ENCODE measurements around the gene PODXL2. TPM values are rescaled to one million over a fixed set of nuclear protein-coding genes. Genes with fewer than 3 reads are reported as not detected.

The PODXL2 gene
- total and polyA plus RNA-seq, 2 of the 8 experiments (the other 6 are each of a cell fraction or from before 2014, with no cell fraction given) = 27.6 to 31.6 TPM

GRCh38 chr3:127706312-127706711 is 77.3 kb downstream of the PODXL2 start:
- H3K4ac ChIP-seq (replicated peaks; ENCODE audit: insufficient read length, low read depth, low read length) = no peak overlapping the region
- CTCF ChIA-PET (ENCODE audit: partially characterized antibody) = interaction anchor here (0.7 to 3.4 kb wide), 9 partner anchors 10 to 301 kb away, joined by 3 to 35 read pairs (median 4); no protein-coding TSS in a partner anchor
- H3K23ac ChIP-seq (ENCODE audit: insufficient read length) = no peak overlapping the region
- H3K27me3 ChIP-seq (replicated peaks in 1 of 4; ENCODE audit: control insufficient read depth in 3 of 4, extremely low read depth in 1 of 4, insufficient read depth in 3 of 4, low read length in 3 of 4) = no peaks in the 10 kb centered on the region
- H3K79me1 ChIP-seq (ENCODE audit: low read depth, low read length) = no peaks in the 10 kb centered on the region; the same call in 1 of the 2 replicates
- H4K91ac ChIP-seq (replicated peaks; ENCODE audit: insufficient read length, low read length) = no peak overlapping the region
- no peak overlapping the region for H2BK120ac ChIP-seq (replicated peaks; ENCODE audit: low read depth, low read length)
- H3K4me1 ChIP-seq (replicated peaks in 1 of 4; ENCODE audit: control insufficient read depth in 3 of 4, insufficient read depth in 4 of 4, low read length in 3 of 4) = peaks cover 0 to 8% (median 0%) of the 10 kb centered on the region in 4 experiments; a peak in 3 of 7 replicates
- DNase-seq (ENCODE audit: low read depth in 1 of 2, low spot score in 2 of 2) = no peak
- no peak overlapping the region for H3K27ac ChIP-seq (ENCODE audit: low read depth, low read length)
- H2BK12ac ChIP-seq (ENCODE audit: low read depth, low read length) = no peak overlapping the region
- no peaks in the 10 kb centered on the region for H3K23me2 ChIP-seq (ENCODE audit: low read depth, low read length)
- no peak overlapping the region for H3K9ac ChIP-seq (replicated peaks in 1 of 4; ENCODE audit: extremely low read depth in 1 of 4, low read depth in 3 of 4, low read length in 3 of 4)
- H2BK20ac ChIP-seq (ENCODE audit: low read length) = no peak overlapping the region
- no peak overlapping the region for H2BK5ac ChIP-seq (ENCODE audit: low read depth, low read length)
- no peak overlapping the region for H3K4me3 ChIP-seq (ENCODE audit: extremely low read depth in 1 of 4, insufficient read depth in 2 of 4, low read depth in 3 of 4, low read length in 4 of 4)
- POLR2A ChIA-PET (ENCODE audit: partially characterized antibody) = interaction anchor here (0.6 to 1.4 kb wide), 5 partner anchors 9 to 55 kb away, joined by 3 to 4 read pairs (median 3); no protein-coding TSS in a partner anchor
- H3K9me3 ChIP-seq (ENCODE audit: insufficient read depth in 2 of 2, low read depth in 1 of 2, low read length in 1 of 2) = no peaks in the 10 kb centered on the region
- WGBS, 2 experiments (ENCODE audit: extremely low coverage in 1 of 2, insufficient coverage in 1 of 2, insufficient read length in 1 of 2, insufficient replicate concordance in 2 of 2, low coverage in 1 of 2, low lambda C conversion rate in 2 of 2, missing lambda C conversion rate in 1 of 2) = 89% methylated on average over 7 of the region's 7 CpGs; no CpG with 5 or more reads in 1 of the 2 experiments
- no peak overlapping the region for H3K4me2 ChIP-seq (ENCODE audit: insufficient read depth in 1 of 2, low read depth in 2 of 2, low read length in 2 of 2)
- no peak overlapping the region for H4K5ac ChIP-seq (ENCODE audit: insufficient read length, low read depth, low read length)
- H3K36me3 ChIP-seq (ENCODE audit: control insufficient read depth in 2 of 4, insufficient read depth in 4 of 4, low read length in 3 of 4) = no peaks in the 10 kb centered on the region
- no peaks in the 10 kb centered on the region for H3K79me2 ChIP-seq (ENCODE audit: control insufficient read depth in 1 of 2, insufficient read depth in 2 of 2, low read length in 2 of 2)
- no peak overlapping the region for H3K56ac ChIP-seq (replicated peaks; ENCODE audit: insufficient read length, low read depth, low read length)
- no peak overlapping the region for H3K14ac ChIP-seq (ENCODE audit: insufficient read length)
- H4K20me1 ChIP-seq (replicated peaks in 1 of 2; ENCODE audit: control insufficient read depth in 1 of 2, insufficient read depth in 2 of 2, low read length in 2 of 2) = no peaks in the 10 kb centered on the region
- no peak overlapping the region for H2AFZ ChIP-seq (ENCODE audit: low read length)
- no peak overlapping the region for H2AK5ac ChIP-seq (ENCODE audit: low read depth, low read length)
- H2BK15ac ChIP-seq (ENCODE audit: low read length) = no peak overlapping the region
- no peak overlapping the region for H3K18ac ChIP-seq (ENCODE audit: extremely low read depth, low read length)
- FAIRE-seq = no peak
- no peak overlapping the region for H4K8ac ChIP-seq (ENCODE audit: extremely low read depth, insufficient read depth, low read length)
- TF ChIP-seq SUZ12 (IDR thresholded peaks at IDR 0.05; ENCODE audit: low read length) = no peak
- TF ChIP-seq, protein P1, sequence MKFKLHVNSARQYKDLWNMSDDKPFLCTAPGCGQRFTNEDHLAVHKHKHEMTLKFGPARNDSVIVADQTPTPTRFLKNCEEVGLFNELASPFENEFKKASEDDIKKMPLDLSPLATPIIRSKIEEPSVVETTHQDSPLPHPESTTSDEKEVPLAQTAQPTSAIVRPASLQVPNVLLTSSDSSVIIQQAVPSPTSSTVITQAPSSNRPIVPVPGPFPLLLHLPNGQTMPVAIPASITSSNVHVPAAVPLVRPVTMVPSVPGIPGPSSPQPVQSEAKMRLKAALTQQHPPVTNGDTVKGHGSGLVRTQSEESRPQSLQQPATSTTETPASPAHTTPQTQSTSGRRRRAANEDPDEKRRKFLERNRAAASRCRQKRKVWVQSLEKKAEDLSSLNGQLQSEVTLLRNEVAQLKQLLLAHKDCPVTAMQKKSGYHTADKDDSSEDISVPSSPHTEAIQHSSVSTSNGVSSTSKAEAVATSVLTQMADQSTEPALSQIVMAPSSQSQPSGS (IDR thresholded peaks at IDR 0.05; ENCODE audit: low read length) = no peak
- no peak for TF ChIP-seq SIRT6 (IDR thresholded peaks at IDR 0.05; ENCODE audit: low read length)
- TF ChIP-seq KDM4A (IDR thresholded peaks at IDR 0.05; ENCODE audit: low read depth, low read length, severe bottlenecking) = no peak
- TF ChIP-seq RNF2 (IDR thresholded peaks at IDR 0.05; ENCODE audit: borderline replicate concordance, low read depth, low read length, missing control alignments, poor library complexity, severe bottlenecking) = no peak
- no peak for TF ChIP-seq RBBP5 (IDR thresholded peaks at IDR 0.05; ENCODE audit: borderline replicate concordance, low read depth, low read length)
- TF ChIP-seq SP4 (IDR thresholded peaks at IDR 0.05; ENCODE audit: low read length) = no peak
- no peak for TF ChIP-seq CBX5 (IDR thresholded peaks at IDR 0.05; ENCODE audit: low read depth, low read length)
- TF ChIP-seq CHD1 (IDR thresholded peaks at IDR 0.05; ENCODE audit: low read depth, low read length) = no peak
- TF ChIP-seq EZH2 (IDR thresholded peaks at IDR 0.05; ENCODE audit: low read depth, low read length, severe bottlenecking) = no peak
- no peak for TF ChIP-seq MAX (IDR thresholded peaks at IDR 0.05)
- no peak for TF ChIP-seq FOSL1 (IDR thresholded peaks at IDR 0.05; ENCODE audit: insufficient read depth, low read depth, low read length)

Data from H1 (cell line).